Fibroblast of skin of left biceps (primary cell): ENCODE measurements around the gene TENM4.

Experiments
- DNase-seq, 2 experiments: peaks; one replicate each; pipeline ENCODE4 v3.0.0-alpha.2; 2013; ENCODE audit warnings: low read depth in 2 of 2

Gene TENM4

GRCh38 chr11:78812513-78813293 lies 628.1 kb downstream of the TENM4 start:
- DNase-seq = no peak

- DNase-seq = no peak
Measured at GRCh38 chr11:78810559-78811009, 630.2 kb downstream of the TENM4 start.

- peak in 1 of 2 experiments; percentile 47 for DNase-seq
Measured at GRCh38 chr11:78809931-78810541, 630.8 kb downstream of the TENM4 start.

- no peak for DNase-seq
Measured at GRCh38 chr11:78808923-78809322, 631.9 kb downstream of the TENM4 start.

- no peak for DNase-seq
Measured at GRCh38 chr11:78807351-78807750, 633.5 kb downstream of the TENM4 start.

- DNase-seq = no peak
Measured at GRCh38 chr11:78806214-78807004, 634.4 kb downstream of the TENM4 start.

- no peak for DNase-seq
Measured at GRCh38 chr11:78804991-78805390, 635.8 kb downstream of the TENM4 start.

- DNase-seq = no peak
Measured at GRCh38 chr11:78803995-78804394, 636.8 kb downstream of the TENM4 start.

- no peak for DNase-seq
Measured at GRCh38 chr11:78802058-78802761, 638.6 kb downstream of the TENM4 start.

- DNase-seq = peak; percentile 91 to 92
Measured at GRCh38 chr11:78801161-78801884, 639.5 kb downstream of the TENM4 start.

- no peak for DNase-seq
Measured at GRCh38 chr11:78800756-78801155, 640.1 kb downstream of the TENM4 start.

- no peak for DNase-seq
Measured at GRCh38 chr11:78800096-78800690, 640.6 kb downstream of the TENM4 start.

- peak in 1 of 2 experiments; percentile 19 for DNase-seq
Measured at GRCh38 chr11:78798663-78799062, 642.2 kb downstream of the TENM4 start.

GRCh38 chr11:78797559-78797958 lies 643.3 kb downstream of the TENM4 start:
- DNase-seq = no peak

- peak; percentile 57 to 70 for DNase-seq
Measured at GRCh38 chr11:78796956-78797355, 643.9 kb downstream of the TENM4 start.

- DNase-seq = no peak
Measured at GRCh38 chr11:78795621-78796261, 645.1 kb downstream of the TENM4 start.

- DNase-seq = no peak
Measured at GRCh38 chr11:78791964-78792363, 648.9 kb downstream of the TENM4 start.

GRCh38 chr11:78791254-78791653 lies 649.6 kb downstream of the TENM4 start:
- DNase-seq = no peak

GRCh38 chr11:78790784-78791183 lies 650.0 kb downstream of the TENM4 start:
- DNase-seq = no peak

- DNase-seq = no peak
Measured at GRCh38 chr11:78789375-78789774, 651.5 kb downstream of the TENM4 start.
